PC-3 (cell line): ENCODE data around the gene WFDC9. TPM values are rescaled to one million over a fixed set of nuclear protein-coding genes. Genes with fewer than 3 reads are reported as not detected.
"Not testable (repeated sequence)": the region's sequence is repeated elsewhere in the genome, so short reads cannot be mapped to it uniquely, and the experiment has no call there.

Experiments
- ATAC-seq: fragments of 200-7000 bp; cut with Tn5 transposase; 2 replicates; pipeline ENCODE4 v1.9.1; 2020; ENCODE audit warnings: mild to moderate bottlenecking, moderate library complexity
- BruUV-seq: library from RNA; stranded (reverse); fragments of 400-500 nt; replicated peaks from 2 replicates; lab custom pipeline; 2021; lab: Mats Ljungman, UMichigan
- CTCF ChIA-PET: fragments of 300-600 bp; sonication (Branson Sonifier 250); formaldehyde crosslinking; loops from one replicate; lab custom pipeline; 2022; ENCODE audit warnings: antibody characterized with exemption; lab: Charles Lee
- POLR2A ChIA-PET: fragments of 300-600 bp; sonication (Branson Sonifier 250); formaldehyde crosslinking; loops from one replicate; lab custom pipeline; 2022; ENCODE audit warnings: antibody characterized with exemption; ENCODE audit not compliant: unreplicated experiment; lab: Charles Lee
- DNase-seq: peaks from one replicate; pipeline ENCODE4 v3.0.0-alpha.2; 2015
- H2AFZ ChIP-seq: fragments of 300-600 bp; sonication (generic); 2 replicates; pipeline ENCODE4 v1.6.0; 2016; ENCODE audit warnings: antibody characterized with exemption, low read length
- H3F3A ChIP-seq: fragments of 300-600 bp; sonication (generic); one replicate; pipeline ENCODE4 v1.6.0; 2017; ENCODE audit warnings: antibody characterized with exemption, low read length, control low read depth, mild to moderate bottlenecking; ENCODE audit not compliant: unreplicated experiment
- H3K27ac ChIP-seq: fragments of 300-600 bp; sonication (generic); 2 replicates; pipeline ENCODE4 v1.5.1; 2016; ENCODE audit warnings: mild to moderate bottlenecking, low read length
- H3K27me3 ChIP-seq: fragments of 300-600 bp; sonication (generic); 2 replicates; pipeline ENCODE4 v1.6.1; 2016; ENCODE audit warnings: low read length, mixed read lengths
- H3K36me3 ChIP-seq: fragments of 300-600 bp; sonication (generic); 2 replicates; pipeline ENCODE4 v1.6.1; 2016; ENCODE audit warnings: low read depth, mixed run types, low read length, mixed read lengths
- H3K4me1 ChIP-seq: fragments of 300-600 bp; sonication (generic); 2 replicates; pipeline ENCODE4 v1.5.1; 2016; ENCODE audit warnings: low read length; ENCODE audit not compliant: insufficient read depth
- H3K4me2 ChIP-seq: fragments of 300-600 bp; sonication (generic); 2 replicates; pipeline ENCODE4 v1.6.0; 2016; ENCODE audit warnings: low read length
- H3K4me3 ChIP-seq: fragments of 300-600 bp; sonication (generic); 2 replicates; pipeline ENCODE4 v1.5.1; 2016; ENCODE audit warnings: mild to moderate bottlenecking, low read length, mixed read lengths
- H3K79me2 ChIP-seq: fragments of 300-600 bp; sonication (generic); 2 replicates; pipeline ENCODE4 v1.6.1; 2017; ENCODE audit warnings: low read length, mixed read lengths
- H3K9ac ChIP-seq: fragments of 300-600 bp; sonication (generic); 2 replicates; pipeline ENCODE4 v1.6.0; 2016; ENCODE audit warnings: mild to moderate bottlenecking, low read length
- H3K9me2 ChIP-seq: fragments of 300-600 bp; sonication (generic); replicated peaks from 2 replicates; pipeline ENCODE4 v1.6.1; 2016; ENCODE audit warnings: mixed run types, low read length, mixed read lengths
- H3K9me3 ChIP-seq: fragments of 300-600 bp; sonication (generic); 2 replicates; pipeline ENCODE4 v1.6.1; 2016; ENCODE audit warnings: low read length, mixed read lengths
- H4K20me1 ChIP-seq: fragments of 300-600 bp; sonication (generic); 2 replicates; pipeline ENCODE4 v1.6.1; 2016; ENCODE audit warnings: low read length, mixed read lengths
- CTCF ChIP-seq: fragments of 300-600 bp; sonication (generic); conservative IDR thresholded peaks from 2 replicates; pipeline ENCODE4 v1.5.1; 2017; ENCODE audit warnings: antibody characterized with exemption, low read depth, mild to moderate bottlenecking, low read length
- EZH2 ChIP-seq: fragments of 300-600 bp; sonication (generic); IDR thresholded peaks from one replicate; pipeline ENCODE4 v1.6.1; 2017; ENCODE audit warnings: antibody characterized with exemption, mild to moderate bottlenecking, low read length; ENCODE audit not compliant: unreplicated experiment
- EZH2phosphoT487 ChIP-seq: fragments of 300-600 bp; sonication (generic); IDR thresholded peaks from 2 replicates; pipeline ENCODE4 v1.6.1; 2018; ENCODE audit warnings: mild to moderate bottlenecking, antibody characterized with exemption, low read length, borderline replicate concordance
- intact Hi-C: fragments of 100-400 bp; cut with micrococcal nuclease; formaldehyde crosslinking; loops from 2 replicates; pipeline ENCODE4 v1.9.0; 2023
- total RNA-seq: library from RNA; depleted of rRNA; stranded (reverse); fragments of >200 nt; gene quantifications from 2 replicates; pipeline ENCODE4 v1.2.3, GENCODE V29; 2014

Gene WFDC9
- total RNA-seq, 1 experiment from 2014 or later, result not detected

DNA sequence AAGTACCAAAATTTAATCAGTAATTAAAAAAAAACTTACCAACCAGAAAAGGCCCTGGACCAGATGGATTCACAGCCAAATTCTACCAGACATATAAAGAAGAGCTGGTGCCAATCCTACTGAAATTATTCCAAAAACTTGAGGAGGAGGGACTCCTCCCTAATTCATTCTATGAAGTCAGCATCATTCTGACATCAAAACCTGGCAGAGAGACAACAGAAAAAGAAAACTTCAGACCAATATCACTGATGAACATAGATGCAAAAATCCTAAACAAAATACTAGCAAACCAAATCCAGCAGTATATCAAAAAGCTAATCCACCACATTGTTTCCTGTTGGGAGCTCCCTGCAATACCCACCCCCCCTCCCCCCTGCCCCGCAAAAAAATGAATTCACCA is 39.1 kb upstream of the WFDC9 start, which contains the start of gene WFDC11:
Gene WFDC11, minus strand, starts transcription at position 101 of the 400 bp plus-strand sequence. CDS start 19,639 bp downstream, outside the sequence.
- Histone ChIP-seq H3K9ac (no peak within 1 kb of the TSS), H3K79me2 (no peaks in the 10 kb centered on the region), H2AFZ (no peak within 1 kb of the TSS), H3K9me3 (no peaks in the 10 kb centered on the region), H3F3A (no peaks in the 10 kb centered on the region), H3K27ac (no peak within 1 kb of the TSS), H3K4me3 (no peak within 1 kb of the TSS), H3K4me2 (no peak within 1 kb of the TSS), H3K9me2 (no peaks in the 10 kb centered on the region), H3K4me1 (no peaks in the 10 kb centered on the region), H3K27me3 (peaks cover 3% of the 10 kb centered on the region; the same call in 1 of the 2 replicates), H4K20me1 (no peaks in the 10 kb centered on the region), H3K36me3 (no peaks in the 10 kb centered on the region)
- no peak for ATAC-seq
- intact Hi-C loops, result no loop called here
- POLR2A ChIA-PET, result no interaction called here
- DNase-seq, result no peak
- TF ChIP-seq EZH2 (no peak), EZH2phosphoT487 (no peak), CTCF (no peak)
- no TSS peak for BruUV-seq
- CTCF ChIA-PET, result no interaction called here

DNA sequence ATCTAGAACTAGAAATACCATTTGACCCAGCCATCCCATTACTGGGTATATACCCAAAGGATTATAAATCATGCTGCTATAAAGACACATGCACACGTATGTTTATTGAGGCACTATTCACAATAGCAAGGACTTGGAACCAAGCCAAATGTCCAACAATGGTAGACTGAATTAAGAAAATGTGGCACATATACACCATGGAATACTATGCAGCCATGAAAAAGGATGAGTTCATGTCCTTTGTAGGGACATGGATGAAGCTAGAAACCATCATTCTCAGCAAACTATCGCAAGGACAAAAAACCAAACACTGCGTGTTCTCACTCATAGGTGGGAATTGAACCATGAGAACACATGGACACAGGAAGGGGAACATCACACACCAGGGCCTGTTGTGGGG is 26.0 kb upstream of the WFDC9 start:
- H3K36me3 ChIP-seq, H3K9ac ChIP-seq, H2AFZ ChIP-seq, DNase-seq, H3K4me1 ChIP-seq, H3K27ac ChIP-seq, POLR2A ChIA-PET, H4K20me1 ChIP-seq, H3K4me2 ChIP-seq, H3K79me2 ChIP-seq, intact Hi-C loops, H3F3A ChIP-seq, CTCF ChIA-PET, H3K27me3 ChIP-seq, BruUV-seq, H3K4me3 ChIP-seq, ATAC-seq, H3K9me3 ChIP-seq, H3K9me2 ChIP-seq: not testable (repeated sequence)

GRCh38 chr20:45651726-45652125 is 20.6 kb upstream of the WFDC9 start:
- H2AFZ ChIP-seq, CTCF ChIA-PET, H3K4me2 ChIP-seq, H3K4me1 ChIP-seq, H3K27ac ChIP-seq, H3K36me3 ChIP-seq, H3K9me3 ChIP-seq, H3K4me3 ChIP-seq, H4K20me1 ChIP-seq, H3F3A ChIP-seq, POLR2A ChIA-PET, intact Hi-C loops, H3K9ac ChIP-seq, H3K9me2 ChIP-seq, H3K27me3 ChIP-seq, H3K79me2 ChIP-seq, BruUV-seq, ATAC-seq: not testable (repeated sequence)
- DNase-seq, result peak; percentile 7

DNA sequence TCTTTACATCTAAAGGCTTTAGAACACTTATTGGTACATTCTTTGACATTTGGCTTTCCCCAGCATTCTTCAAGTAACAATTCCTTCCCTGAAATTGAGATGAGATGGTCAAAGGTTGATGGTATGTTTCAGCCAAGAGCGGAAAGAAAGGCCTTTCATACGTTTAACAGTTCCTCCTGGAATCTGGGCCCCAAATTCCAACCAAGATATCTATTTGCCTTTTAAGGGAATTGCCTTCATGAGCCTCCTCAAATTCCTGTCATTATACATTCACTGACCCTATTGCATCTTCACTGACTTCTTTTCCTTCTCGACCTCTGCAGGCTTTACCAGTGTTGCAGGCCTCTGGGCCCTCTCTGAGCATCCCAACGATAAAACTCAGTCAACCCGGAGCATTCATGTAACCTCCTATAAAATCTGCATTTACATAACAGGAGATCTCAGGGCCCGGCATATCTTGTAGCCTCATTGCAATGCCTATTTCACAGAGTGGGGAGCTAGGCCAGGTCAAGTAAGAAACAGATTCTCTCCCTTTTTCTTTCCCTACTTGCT is 18.3 kb upstream of the WFDC9 start:
- Histone ChIP-seq H3K9me2 (no peaks in the 10 kb centered on the region), H3K4me2 (no peak overlapping the region), H3K27ac (no peak overlapping the region), H4K20me1 (no peaks in the 10 kb centered on the region), H3F3A (no peaks in the 10 kb centered on the region), H3K4me1 (no peaks in the 10 kb centered on the region), H3K9ac (no peak overlapping the region), H3K27me3 (no peaks in the 10 kb centered on the region), H3K79me2 (no peaks in the 10 kb centered on the region), H2AFZ (no peak overlapping the region), H3K36me3 (no peaks in the 10 kb centered on the region), H3K4me3 (no peak overlapping the region), H3K9me3 (no peaks in the 10 kb centered on the region)
- POLR2A ChIA-PET, result no interaction called here
- intact Hi-C loops, result no loop called here
- no TSS peak for BruUV-seq
- no peak for TF ChIP-seq EZH2
- TF ChIP-seq CTCF, result no peak
- CTCF ChIA-PET, result no interaction called here
- ATAC-seq, result no peak
- DNase-seq, result no peak
